ENCODE data around the gene PRR15. TPM values are rescaled to one million over a fixed set of nuclear protein-coding genes. Genes with fewer than 3 reads are reported as not detected.
A peak's percentile ranks its signal among the peaks of the same experiment; 100 is the strongest.
"Not testable (repeated sequence)": the region's sequence is repeated elsewhere in the genome, so short reads cannot be mapped to it uniquely, and the experiment has no call there.

The PRR15 gene, protein sequence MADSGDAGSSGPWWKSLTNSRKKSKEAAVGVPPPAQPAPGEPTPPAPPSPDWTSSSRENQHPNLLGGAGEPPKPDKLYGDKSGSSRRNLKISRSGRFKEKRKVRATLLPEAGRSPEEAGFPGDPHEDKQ
- total RNA-seq (0.04 TPM), polyA plus RNA-seq (ENCODE audit: insufficient read depth in 1 of 8, insufficient read length in 8 of 8, low replicate concordance in 1 of 8) (1 to 10 TPM in 1 of 8 donors, under 1 TPM in 1, not detected in 6; 0.69 to 3.7 TPM)
- long read RNA-seq, donor 1 = 0 reads
- long read RNA-seq, donor 2 = 0 reads
- long read RNA-seq, donor 3 = 0 reads
- long read RNA-seq, donor 4 = 0 reads
- long read RNA-seq, donor 5 = 0 reads
- long read RNA-seq, donor 6 = 0 reads
- long read RNA-seq, donor 7 = 0 reads
- long read RNA-seq, donor 8 = 0 reads
- long read RNA-seq, donor 9 = 0 reads
- long read RNA-seq, donor 10 = 0 reads
- long read RNA-seq, donor 11 = 0 reads

- DNase-seq = peak; percentile 15
- Histone ChIP-seq H3K4me1 (ENCODE audit: control insufficient read depth, insufficient read depth, low read length) (peaks cover 40% of the 10 kb centered on the region), H3K9me3 (replicated peaks; ENCODE audit: control insufficient read depth, low read depth, low read length) (no peaks in the 10 kb centered on the region), H3K27me3 (ENCODE audit: control insufficient read depth, insufficient read depth, low read length) (peaks cover 77% of the 10 kb centered on the region), H3K4me3 (ENCODE audit: low read length) (peak within 1 kb of the TSS; percentile 37), H3K36me3 (ENCODE audit: control insufficient read depth, insufficient read depth, low read length) (no peaks in the 10 kb centered on the region), H3K27ac (ENCODE audit: low read length) (no peak within 1 kb of the TSS)
- WGBS (ENCODE audit: insufficient coverage) = under 1% methylated on average over 71 of the region's 72 CpGs
Measured at GRCh38 chr7:29563590-29564495, at the start of gene PRR15. Gene PRR15 (plus strand): TSS chr7:29563835. CDS start chr7:29566330, 2,495 bp downstream.

DNA sequence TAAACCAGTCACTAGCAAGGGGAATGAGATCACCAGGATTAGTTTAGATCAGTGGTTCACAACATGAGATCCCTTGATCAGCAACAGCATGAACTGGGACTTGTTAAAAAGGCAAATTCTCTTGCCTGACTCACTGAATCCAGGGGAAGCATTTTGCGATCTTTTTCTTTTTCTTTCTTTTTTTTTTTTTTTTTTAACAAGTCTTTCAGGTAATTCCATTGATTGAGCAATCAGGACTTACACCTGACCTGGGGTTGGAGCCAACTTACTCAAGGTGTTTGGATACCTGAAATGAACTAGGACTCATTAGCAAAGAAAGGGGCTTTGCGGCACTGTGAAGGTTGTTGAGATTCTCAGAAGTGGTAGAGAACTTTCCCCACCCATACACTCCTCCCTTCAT, 47.1 kb upstream of the PRR15 start:
- DNase-seq = no peak
- Histone ChIP-seq H3K4me3 (ENCODE audit: low read length) (no peak overlapping the region), H3K9me3 (replicated peaks; ENCODE audit: control insufficient read depth, low read depth, low read length) (no peaks in the 10 kb centered on the region), H3K36me3 (ENCODE audit: control insufficient read depth, insufficient read depth, low read length) (no peaks in the 10 kb centered on the region), H3K27me3 (ENCODE audit: control insufficient read depth, insufficient read depth, low read length) (no peaks in the 10 kb centered on the region), H3K4me1 (ENCODE audit: control insufficient read depth, insufficient read depth, low read length) (no peaks in the 10 kb centered on the region), H3K27ac (ENCODE audit: low read length) (no peak overlapping the region)
- no CpG with 5 or more reads among the region's 2 CpGs for WGBS (ENCODE audit: insufficient coverage)

DNA sequence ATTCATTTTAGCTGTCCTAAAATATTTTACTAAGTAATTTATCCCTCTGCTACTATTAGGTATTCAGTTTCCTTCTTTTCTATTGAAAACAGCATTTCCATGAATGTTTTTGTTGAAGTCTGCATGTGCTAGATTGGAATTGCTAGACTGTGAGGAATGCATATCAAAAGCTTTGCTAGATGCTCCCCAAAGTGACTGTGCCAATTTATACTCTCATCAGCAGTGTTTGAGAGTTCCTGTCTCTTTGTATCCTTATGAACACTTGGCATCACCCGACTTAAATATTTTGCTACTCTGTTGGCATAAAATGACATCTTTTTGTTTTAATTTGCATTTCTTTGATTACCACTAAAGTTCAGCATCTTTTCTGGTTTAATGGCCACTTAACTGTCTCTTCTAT, 45.0 kb upstream of the PRR15 start:
- H3K27ac ChIP-seq (ENCODE audit: low read length) = no peak overlapping the region
- H3K27me3 ChIP-seq (ENCODE audit: control insufficient read depth, insufficient read depth, low read length) = no peaks in the 10 kb centered on the region
- H3K4me1 ChIP-seq (ENCODE audit: control insufficient read depth, insufficient read depth, low read length) = no peaks in the 10 kb centered on the region
- H3K9me3 ChIP-seq (replicated peaks; ENCODE audit: control insufficient read depth, low read depth, low read length) = peaks cover 5% of the 10 kb centered on the region
- no CpG with 5 or more reads among the region's 1 CpG for WGBS (ENCODE audit: insufficient coverage)
- DNase-seq = no peak
- H3K4me3 ChIP-seq (ENCODE audit: low read length) = no peak overlapping the region
- H3K36me3 ChIP-seq (ENCODE audit: control insufficient read depth, insufficient read depth, low read length) = no peaks in the 10 kb centered on the region

DNA sequence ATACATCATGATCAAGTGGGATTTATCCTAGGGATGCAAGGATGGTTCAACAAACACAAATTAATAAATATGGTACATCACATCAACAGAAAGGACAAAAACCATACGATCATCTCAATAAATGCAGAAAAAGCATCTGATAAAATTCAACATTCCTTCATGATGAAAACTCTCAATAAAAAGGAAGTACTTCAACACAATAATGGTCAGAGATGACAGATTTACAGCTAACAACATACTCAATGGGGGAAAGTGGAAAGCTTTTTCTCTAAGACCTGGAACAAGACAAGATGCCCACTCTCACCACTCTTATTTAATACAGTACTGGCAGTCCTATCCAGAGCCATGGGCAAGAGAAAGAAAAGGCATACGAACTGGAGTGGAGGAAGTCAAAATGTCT, 39.9 kb upstream of the PRR15 start:
- Histone ChIP-seq H3K27ac (ENCODE audit: low read length) (no peak overlapping the region), H3K9me3 (replicated peaks; ENCODE audit: control insufficient read depth, low read depth, low read length) (peaks cover 5% of the 10 kb centered on the region), H3K27me3 (ENCODE audit: control insufficient read depth, insufficient read depth, low read length) (no peaks in the 10 kb centered on the region), H3K36me3 (ENCODE audit: control insufficient read depth, insufficient read depth, low read length) (no peaks in the 10 kb centered on the region), H3K4me1 (ENCODE audit: control insufficient read depth, insufficient read depth, low read length) (no peaks in the 10 kb centered on the region), H3K4me3 (ENCODE audit: low read length) (no peak overlapping the region)
- no CpG with 5 or more reads among the region's 2 CpGs for WGBS (ENCODE audit: insufficient coverage)
- no peak for DNase-seq

DNA sequence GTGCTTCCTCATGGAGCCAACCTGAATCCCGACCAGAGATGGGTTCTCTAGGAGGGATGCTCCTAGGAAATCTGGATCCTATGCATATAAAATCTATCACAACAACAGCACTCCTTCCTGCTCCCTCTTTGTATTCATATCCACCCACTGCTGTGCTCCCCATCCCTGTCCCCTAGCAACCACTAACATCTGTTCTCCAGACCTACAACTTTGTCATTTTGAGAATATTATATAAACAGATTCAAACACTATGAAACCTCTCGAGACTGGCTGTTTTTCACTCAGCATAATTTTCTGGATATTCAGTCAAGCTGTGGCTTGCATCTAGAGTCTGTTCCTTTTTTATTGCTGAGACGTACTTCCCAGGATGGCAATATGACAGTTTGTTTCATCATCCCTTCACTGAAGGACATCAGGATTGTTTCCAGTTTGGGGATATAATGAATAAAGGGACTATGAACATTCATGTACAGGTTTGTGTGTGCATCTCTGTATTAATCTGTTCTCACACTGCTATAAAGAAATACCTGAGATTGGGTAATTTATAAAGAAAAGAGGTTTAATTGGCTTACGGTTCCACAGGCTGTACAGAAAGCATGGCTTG, 36.0 kb upstream of the PRR15 start:
- no peak overlapping the region for H3K27ac ChIP-seq (ENCODE audit: low read length)
- no peaks in the 10 kb centered on the region for H3K36me3 ChIP-seq (ENCODE audit: control insufficient read depth, insufficient read depth, low read length)
- 83% methylated on average over 2 of the region's 4 CpGs for WGBS (ENCODE audit: insufficient coverage)
- no peaks in the 10 kb centered on the region for H3K9me3 ChIP-seq (replicated peaks; ENCODE audit: control insufficient read depth, low read depth, low read length)
- no peaks in the 10 kb centered on the region for H3K4me1 ChIP-seq (ENCODE audit: control insufficient read depth, insufficient read depth, low read length)
- no peak for DNase-seq
- H3K4me3 ChIP-seq (ENCODE audit: low read length) = no peak overlapping the region
- H3K27me3 ChIP-seq (ENCODE audit: control insufficient read depth, insufficient read depth, low read length) = no peaks in the 10 kb centered on the region

- not testable (repeated sequence) for DNase-seq; H3K9me3 ChIP-seq (replicated peaks; ENCODE audit: control insufficient read depth, low read depth, low read length)
- 79% methylated on average over 7 of the region's 7 CpGs for WGBS (ENCODE audit: insufficient coverage)
Measured at GRCh38 chr7:29528526-29528925, 35.1 kb upstream of the PRR15 start.

DNA sequence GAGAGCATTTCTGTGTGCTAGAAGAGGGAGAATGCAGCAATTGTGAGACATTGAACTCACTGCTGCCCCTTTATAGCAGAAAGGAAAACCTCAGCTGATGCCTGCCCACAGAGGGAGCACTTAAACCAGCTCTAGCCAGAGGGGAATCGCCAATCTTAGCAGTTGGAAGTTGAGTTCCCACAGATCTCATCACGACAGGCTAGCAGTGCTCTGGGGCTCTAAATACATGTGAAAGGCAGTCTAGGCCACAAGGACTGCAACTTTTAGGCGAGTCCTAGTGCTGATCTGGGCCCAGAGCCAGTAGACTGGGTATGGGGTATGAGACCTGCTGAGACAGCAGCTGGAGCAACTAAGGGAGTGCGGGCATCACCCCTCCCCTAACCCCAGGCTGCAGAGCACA, 25.2 kb upstream of the PRR15 start:
- no peak for DNase-seq
- WGBS (ENCODE audit: insufficient coverage) = 19% methylated on average over 2 of the region's 4 CpGs
- Histone ChIP-seq H3K36me3 (ENCODE audit: control insufficient read depth, insufficient read depth, low read length) (no peaks in the 10 kb centered on the region), H3K9me3 (replicated peaks; ENCODE audit: control insufficient read depth, low read depth, low read length) (peaks cover 2% of the 10 kb centered on the region), H3K27ac (ENCODE audit: low read length) (no peak overlapping the region), H3K27me3 (ENCODE audit: control insufficient read depth, insufficient read depth, low read length) (no peaks in the 10 kb centered on the region), H3K4me3 (ENCODE audit: low read length) (no peak overlapping the region), H3K4me1 (ENCODE audit: control insufficient read depth, insufficient read depth, low read length) (no peaks in the 10 kb centered on the region)

More at GRCh38 chr7:29528526-29528925, 35.1 kb upstream of the PRR15 start:
- not testable (repeated sequence) for H3K27ac ChIP-seq (ENCODE audit: low read length); H3K36me3 ChIP-seq (ENCODE audit: control insufficient read depth, insufficient read depth, low read length); H3K27me3 ChIP-seq (ENCODE audit: control insufficient read depth, insufficient read depth, low read length); H3K4me1 ChIP-seq (ENCODE audit: control insufficient read depth, insufficient read depth, low read length); H3K4me3 ChIP-seq (ENCODE audit: low read length)

- Histone ChIP-seq H3K27ac (ENCODE audit: low read length) (no peak overlapping the region), H3K36me3 (ENCODE audit: control insufficient read depth, insufficient read depth, low read length) (no peaks in the 10 kb centered on the region), H3K4me1 (ENCODE audit: control insufficient read depth, insufficient read depth, low read length) (no peaks in the 10 kb centered on the region), H3K9me3 (replicated peaks; ENCODE audit: control insufficient read depth, low read depth, low read length) (peaks cover 5% of the 10 kb centered on the region), H3K4me3 (ENCODE audit: low read length) (no peak overlapping the region), H3K27me3 (ENCODE audit: control insufficient read depth, insufficient read depth, low read length) (no peaks in the 10 kb centered on the region)
- 100% methylated on average over 2 of the region's 2 CpGs for WGBS (ENCODE audit: insufficient coverage)
- no peak for DNase-seq
Measured at GRCh38 chr7:29539471-29539870, 24.2 kb upstream of the PRR15 start.

DNA sequence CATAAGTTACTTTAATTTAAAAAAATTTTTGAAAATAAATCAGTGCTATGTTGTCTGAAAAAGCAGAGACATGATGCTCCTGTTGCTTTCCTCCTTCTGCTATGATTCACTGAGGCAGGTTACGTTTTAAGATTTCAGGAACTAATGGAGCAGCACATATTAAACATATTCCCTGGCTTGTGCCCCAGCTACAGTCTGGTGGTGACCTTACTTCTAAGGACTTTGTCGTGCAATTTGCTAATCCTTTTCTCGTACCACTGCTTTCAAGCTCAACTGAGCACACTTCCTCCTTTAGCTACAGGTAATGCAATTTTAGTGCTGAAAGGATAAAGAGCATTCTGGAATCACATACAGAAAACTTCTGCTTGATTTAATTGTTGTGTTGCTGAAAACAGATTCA, 16.2 kb upstream of the PRR15 start:
- WGBS (ENCODE audit: insufficient coverage) = no CpG with 5 or more reads among the region's 3 CpGs
- Histone ChIP-seq H3K36me3 (ENCODE audit: control insufficient read depth, insufficient read depth, low read length) (no peaks in the 10 kb centered on the region), H3K27me3 (ENCODE audit: control insufficient read depth, insufficient read depth, low read length) (peaks cover under 1% of the 10 kb centered on the region), H3K27ac (ENCODE audit: low read length) (no peak overlapping the region), H3K9me3 (replicated peaks; ENCODE audit: control insufficient read depth, low read depth, low read length) (peaks cover 3% of the 10 kb centered on the region), H3K4me1 (ENCODE audit: control insufficient read depth, insufficient read depth, low read length) (no peaks in the 10 kb centered on the region), H3K4me3 (ENCODE audit: low read length) (no peak overlapping the region)
- DNase-seq = no peak

GRCh38 chr7:29548823-29549222, 14.8 kb upstream of the PRR15 start:
- Histone ChIP-seq H3K4me3 (ENCODE audit: low read length) (no peak overlapping the region), H3K9me3 (replicated peaks; ENCODE audit: control insufficient read depth, low read depth, low read length) (peaks cover 3% of the 10 kb centered on the region)
- 78% methylated on average over 2 of the region's 4 CpGs for WGBS (ENCODE audit: insufficient coverage)

More at GRCh38 chr7:29548823-29549222, 14.8 kb upstream of the PRR15 start:
- Histone ChIP-seq H3K36me3 (ENCODE audit: control insufficient read depth, insufficient read depth, low read length) (no peaks in the 10 kb centered on the region), H3K4me1 (ENCODE audit: control insufficient read depth, insufficient read depth, low read length) (no peaks in the 10 kb centered on the region), H3K27ac (ENCODE audit: low read length) (no peak overlapping the region), H3K27me3 (ENCODE audit: control insufficient read depth, insufficient read depth, low read length) (peaks cover 3% of the 10 kb centered on the region)
- DNase-seq = no peak

Data from muscle of leg (tissue), 16 donors.